BJ (cell line): ENCODE measurements around the gene ZNF462. TPM values are rescaled to one million over a fixed set of nuclear protein-coding genes. Genes with fewer than 3 reads are reported as not detected.

ENCODE experiments used
- CTCF ChIA-PET: fragments of 350-600 bp; formaldehyde crosslinking; extraction: SDS; loops from one replicate; lab custom pipeline; 2021; ENCODE audit warnings: antibody characterized with exemption, inconsistent platforms; lab: Yijun Ruan, JAX
- POLR2A ChIA-PET: fragments of 300-600 bp; sonication (Branson Sonifier 250); formaldehyde crosslinking; extraction: SDS; loops from one replicate; lab custom pipeline; 2021; ENCODE audit warnings: antibody characterized with exemption; lab: Charles Lee
- DNase-seq: peaks from one replicate; pipeline ENCODE4 v3.0.0-alpha.2; 2011; ENCODE audit warnings: low read depth
- H3K27me3 ChIP-seq: 2 replicates; pipeline ENCODE4 v1.6.0; 2011; ENCODE audit warnings: low read length; ENCODE audit not compliant: control insufficient read depth, insufficient read depth
- H3K36me3 ChIP-seq: 2 replicates; pipeline ENCODE4 v1.5.1; 2011; ENCODE audit warnings: low read length; ENCODE audit not compliant: control insufficient read depth, insufficient read depth
- H3K4me3 ChIP-seq: 2 replicates; pipeline ENCODE4 v1.5.1; 2011; ENCODE audit warnings: low read depth, mild to moderate bottlenecking, control low read depth, low read length
- polyA plus RNA-seq: library from polyadenylated mRNA; depleted of rRNA; stranded (reverse); fragments of >200 nt; gene quantifications from 2 replicates; pipeline ENCODE4 v1.2.3, GENCODE V29; 2011
- TF ChIP-seq, protein P1 (sequence below): IDR thresholded peaks from 2 replicates; pipeline ENCODE4 v1.5.1; 2011; ENCODE audit warnings: low read depth, mild to moderate bottlenecking, control low read depth, inconsistent platforms, low read length, moderate library complexity; ENCODE audit not compliant: insufficient read depth

The ZNF462 gene
- polyA plus RNA-seq, 1 experiment: 3.5 TPM

DNA sequence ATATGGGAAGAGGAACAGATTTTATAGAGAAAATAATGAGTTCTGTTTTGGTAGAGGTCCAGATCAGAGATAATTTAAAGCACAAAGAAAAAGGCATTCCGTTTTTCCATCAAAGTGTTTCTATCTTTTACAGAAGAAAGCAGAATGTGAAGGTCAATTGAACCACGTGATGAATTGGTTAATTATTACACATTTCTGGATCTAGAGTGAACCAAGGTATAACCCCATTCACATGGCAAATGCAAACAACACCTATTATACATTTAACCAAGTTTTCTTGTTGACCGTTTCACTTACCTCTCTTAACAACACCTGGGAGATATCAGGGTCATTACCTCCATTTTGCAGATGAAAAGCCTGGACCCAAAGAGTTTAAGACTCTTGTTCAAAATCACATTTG, 34.9 kb upstream of the ZNF462 start:
- ChIA-PET POLR2A (no interaction called here), CTCF (no interaction called here)
- TF ChIP-seq, protein P1, sequence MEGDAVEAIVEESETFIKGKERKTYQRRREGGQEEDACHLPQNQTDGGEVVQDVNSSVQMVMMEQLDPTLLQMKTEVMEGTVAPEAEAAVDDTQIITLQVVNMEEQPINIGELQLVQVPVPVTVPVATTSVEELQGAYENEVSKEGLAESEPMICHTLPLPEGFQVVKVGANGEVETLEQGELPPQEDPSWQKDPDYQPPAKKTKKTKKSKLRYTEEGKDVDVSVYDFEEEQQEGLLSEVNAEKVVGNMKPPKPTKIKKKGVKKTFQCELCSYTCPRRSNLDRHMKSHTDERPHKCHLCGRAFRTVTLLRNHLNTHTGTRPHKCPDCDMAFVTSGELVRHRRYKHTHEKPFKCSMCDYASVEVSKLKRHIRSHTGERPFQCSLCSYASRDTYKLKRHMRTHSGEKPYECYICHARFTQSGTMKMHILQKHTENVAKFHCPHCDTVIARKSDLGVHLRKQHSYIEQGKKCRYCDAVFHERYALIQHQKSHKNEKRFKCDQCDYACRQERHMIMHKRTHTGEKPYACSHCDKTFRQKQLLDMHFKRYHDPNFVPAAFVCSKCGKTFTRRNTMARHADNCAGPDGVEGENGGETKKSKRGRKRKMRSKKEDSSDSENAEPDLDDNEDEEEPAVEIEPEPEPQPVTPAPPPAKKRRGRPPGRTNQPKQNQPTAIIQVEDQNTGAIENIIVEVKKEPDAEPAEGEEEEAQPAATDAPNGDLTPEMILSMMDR: no peak
- no peak for DNase-seq
- no peaks in the 10 kb centered on the region; the same call in 1 of the 2 replicates for H3K27me3 ChIP-seq
- no peak overlapping the region for H3K4me3 ChIP-seq
- H3K36me3 ChIP-seq: no peaks in the 10 kb centered on the region

DNA sequence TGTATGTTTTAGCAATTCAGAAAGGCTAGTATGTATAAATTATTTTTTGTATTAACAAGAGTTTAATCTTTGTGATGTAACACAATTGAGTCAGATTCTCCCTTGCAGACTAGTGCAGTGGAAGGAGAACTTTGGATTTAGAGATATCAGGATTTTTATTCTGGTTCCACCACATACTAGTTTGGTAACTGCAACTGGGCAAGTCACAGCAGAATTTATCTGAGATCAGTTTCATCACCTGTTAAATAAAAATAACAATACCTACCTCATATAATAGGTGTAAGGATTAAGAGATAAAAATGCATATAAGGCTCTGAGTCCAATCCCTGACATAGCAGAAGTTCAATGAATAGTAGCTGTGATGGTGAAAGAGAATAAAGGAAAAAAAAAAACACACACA, 34.0 kb upstream of the ZNF462 start:
- TF ChIP-seq, protein P1: no peak
- CTCF ChIA-PET: no interaction called here

DNA sequence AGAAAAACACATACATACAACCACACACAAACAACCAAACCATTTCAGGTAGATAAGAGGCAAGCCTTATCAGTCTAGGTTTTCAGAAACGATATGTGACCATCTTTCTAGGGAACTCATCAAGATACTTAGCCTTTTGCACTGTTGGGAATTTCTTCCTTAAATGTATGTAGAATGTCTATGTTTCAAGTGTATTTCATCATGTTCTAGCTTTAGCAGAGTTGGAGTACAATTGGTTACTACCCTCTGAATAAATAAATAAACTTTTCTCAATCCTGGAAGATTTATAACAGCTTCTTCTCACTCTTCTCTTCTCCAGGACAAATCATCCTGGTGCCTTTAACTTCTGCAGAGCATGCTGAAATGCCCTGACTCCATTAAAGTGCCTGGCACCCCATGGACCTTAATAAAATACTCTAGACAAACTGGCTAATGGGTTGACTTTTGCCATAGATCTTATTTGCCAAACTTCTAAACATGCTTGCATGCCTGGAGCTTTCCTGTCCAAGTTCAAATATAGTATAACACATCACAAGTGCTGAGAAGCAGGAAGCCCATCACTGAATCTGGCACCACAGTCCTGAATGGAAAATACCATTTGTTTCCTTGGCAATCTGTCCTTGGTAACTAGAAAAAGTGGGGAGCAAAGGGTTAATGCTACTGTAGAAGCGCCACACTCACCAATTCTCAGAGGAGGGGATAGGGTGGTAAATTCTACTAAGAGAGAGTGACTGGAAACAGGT, 33.1 kb upstream of the ZNF462 start:
- H3K27me3 ChIP-seq: no peaks in the 10 kb centered on the region; the same call in 1 of the 2 replicates
- ChIA-PET CTCF (no interaction called here), POLR2A (no interaction called here)
- TF ChIP-seq, protein P1: no peak
- H3K36me3 ChIP-seq: no peaks in the 10 kb centered on the region
- DNase-seq: no peak
- no peak overlapping the region for H3K4me3 ChIP-seq

More for the DNA sequence above, 34.0 kb upstream of the ZNF462 start:
- POLR2A ChIA-PET: no interaction called here
- Histone ChIP-seq H3K4me3 (no peak overlapping the region), H3K36me3 (no peaks in the 10 kb centered on the region), H3K27me3 (no peaks in the 10 kb centered on the region; the same call in 1 of the 2 replicates)
- no peak for DNase-seq

DNA sequence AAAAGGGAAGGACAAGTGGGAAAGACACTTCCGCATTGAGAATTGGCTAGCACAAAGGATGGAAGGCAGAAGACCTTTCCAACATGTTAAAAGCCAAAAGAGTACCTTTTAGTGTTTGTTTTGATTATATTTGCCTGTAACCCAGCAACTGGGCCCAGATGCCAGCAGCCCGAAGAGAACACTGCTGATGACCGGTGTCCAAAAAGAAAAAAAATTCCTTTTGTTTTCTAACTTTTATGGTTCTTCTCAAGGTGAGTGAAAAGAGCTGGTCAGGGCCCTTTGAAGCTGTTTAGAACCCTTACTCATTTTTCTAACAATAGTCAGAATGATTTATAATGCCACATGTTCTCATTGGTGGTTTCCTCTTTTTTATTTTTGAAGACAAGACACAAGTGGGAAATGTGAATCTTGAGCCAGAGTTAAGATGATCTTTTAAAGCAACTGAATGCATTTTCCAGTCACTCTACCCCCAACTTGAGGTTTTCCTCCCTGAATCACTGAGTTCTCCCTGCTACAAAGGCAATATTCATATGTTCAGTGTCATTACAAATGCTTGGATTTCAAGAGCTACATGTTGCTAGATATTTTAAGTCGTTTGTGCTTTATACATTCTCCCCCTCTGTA, 32.3 kb upstream of the ZNF462 start:
- Histone ChIP-seq H3K27me3 (no peaks in the 10 kb centered on the region; the same call in 1 of the 2 replicates), H3K36me3 (no peaks in the 10 kb centered on the region), H3K4me3 (no peak overlapping the region)
- CTCF ChIA-PET: no interaction called here
- POLR2A ChIA-PET: no interaction called here
- TF ChIP-seq, protein P1: no peak
- DNase-seq: no peak

DNA sequence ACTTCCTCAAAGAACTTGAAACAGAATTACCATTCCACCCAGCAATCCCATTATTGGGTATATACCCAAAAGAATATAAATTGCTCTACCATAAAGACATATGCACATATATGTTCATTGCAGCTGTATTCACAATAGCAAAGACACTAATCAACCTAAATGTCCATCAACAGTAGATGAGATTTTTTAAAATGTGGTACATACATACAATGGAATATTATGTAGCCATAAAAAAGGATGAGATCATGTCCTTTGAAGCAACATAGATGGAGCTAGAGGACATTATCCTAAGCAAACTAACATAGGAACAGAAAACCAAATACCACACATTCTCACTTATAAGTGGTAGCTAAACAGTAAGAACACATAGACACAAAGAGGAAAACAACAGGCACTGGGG, 28.1 kb upstream of the ZNF462 start:
- H3K4me3 ChIP-seq: no peak overlapping the region
- ChIA-PET POLR2A (no interaction called here), CTCF (interaction anchor here (0.9 kb wide), 1 partner anchor 17 kb away, joined by 3 read pairs; no protein-coding TSS in a partner anchor)
- DNase-seq: no peak
- no peaks in the 10 kb centered on the region for H3K36me3 ChIP-seq
- TF ChIP-seq, protein P1: no peak
- H3K27me3 ChIP-seq: no peaks in the 10 kb centered on the region; the same call in 1 of the 2 replicates
